Choroid plexus epithelial cell (primary cell): ENCODE measurements around the gene SLITRK1.

Experiments
- DNase-seq: peaks from one replicate; pipeline ENCODE4 v3.0.0-alpha.2; 2010; ENCODE audit warnings: low read depth
- H3K4me3 ChIP-seq: 2 replicates; pipeline ENCODE4 v1.5.1; 2011; ENCODE audit warnings: low read depth, mild to moderate bottlenecking, control low read depth, low read length, moderate library complexity
- TF ChIP-seq, protein P1 (sequence below): conservative IDR thresholded peaks from 2 replicates; pipeline ENCODE4 v1.5.1; 2011; ENCODE audit warnings: low read depth, mild to moderate bottlenecking, control low read depth, inconsistent platforms, low read length, moderate library complexity

SLITRK1 gene

DNA sequence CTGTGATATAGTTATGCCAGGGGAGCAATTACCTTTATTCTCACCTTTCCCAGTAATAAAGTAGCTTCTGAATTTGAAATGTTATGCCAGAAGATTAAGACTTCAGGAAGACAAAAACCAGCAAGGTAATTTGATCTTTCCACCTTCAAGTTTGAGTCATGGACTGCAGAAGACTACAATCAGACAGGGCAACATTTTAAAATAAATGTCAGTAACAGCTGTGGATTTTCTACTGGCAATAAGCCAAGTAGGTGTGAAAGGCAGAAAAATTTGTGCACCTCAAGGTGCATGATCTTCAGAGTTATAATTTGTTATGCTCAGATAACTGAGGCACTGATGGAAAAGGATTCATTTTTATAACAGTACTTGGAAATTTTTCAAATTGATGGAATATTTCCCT lies 54.9 kb downstream of the SLITRK1 start:
- H3K4me3 ChIP-seq, result no peak overlapping the region
- no peak for DNase-seq
- TF ChIP-seq, protein P1, sequence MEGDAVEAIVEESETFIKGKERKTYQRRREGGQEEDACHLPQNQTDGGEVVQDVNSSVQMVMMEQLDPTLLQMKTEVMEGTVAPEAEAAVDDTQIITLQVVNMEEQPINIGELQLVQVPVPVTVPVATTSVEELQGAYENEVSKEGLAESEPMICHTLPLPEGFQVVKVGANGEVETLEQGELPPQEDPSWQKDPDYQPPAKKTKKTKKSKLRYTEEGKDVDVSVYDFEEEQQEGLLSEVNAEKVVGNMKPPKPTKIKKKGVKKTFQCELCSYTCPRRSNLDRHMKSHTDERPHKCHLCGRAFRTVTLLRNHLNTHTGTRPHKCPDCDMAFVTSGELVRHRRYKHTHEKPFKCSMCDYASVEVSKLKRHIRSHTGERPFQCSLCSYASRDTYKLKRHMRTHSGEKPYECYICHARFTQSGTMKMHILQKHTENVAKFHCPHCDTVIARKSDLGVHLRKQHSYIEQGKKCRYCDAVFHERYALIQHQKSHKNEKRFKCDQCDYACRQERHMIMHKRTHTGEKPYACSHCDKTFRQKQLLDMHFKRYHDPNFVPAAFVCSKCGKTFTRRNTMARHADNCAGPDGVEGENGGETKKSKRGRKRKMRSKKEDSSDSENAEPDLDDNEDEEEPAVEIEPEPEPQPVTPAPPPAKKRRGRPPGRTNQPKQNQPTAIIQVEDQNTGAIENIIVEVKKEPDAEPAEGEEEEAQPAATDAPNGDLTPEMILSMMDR, result no peak
